ENCODE data around the gene POLR2A.

DNA sequence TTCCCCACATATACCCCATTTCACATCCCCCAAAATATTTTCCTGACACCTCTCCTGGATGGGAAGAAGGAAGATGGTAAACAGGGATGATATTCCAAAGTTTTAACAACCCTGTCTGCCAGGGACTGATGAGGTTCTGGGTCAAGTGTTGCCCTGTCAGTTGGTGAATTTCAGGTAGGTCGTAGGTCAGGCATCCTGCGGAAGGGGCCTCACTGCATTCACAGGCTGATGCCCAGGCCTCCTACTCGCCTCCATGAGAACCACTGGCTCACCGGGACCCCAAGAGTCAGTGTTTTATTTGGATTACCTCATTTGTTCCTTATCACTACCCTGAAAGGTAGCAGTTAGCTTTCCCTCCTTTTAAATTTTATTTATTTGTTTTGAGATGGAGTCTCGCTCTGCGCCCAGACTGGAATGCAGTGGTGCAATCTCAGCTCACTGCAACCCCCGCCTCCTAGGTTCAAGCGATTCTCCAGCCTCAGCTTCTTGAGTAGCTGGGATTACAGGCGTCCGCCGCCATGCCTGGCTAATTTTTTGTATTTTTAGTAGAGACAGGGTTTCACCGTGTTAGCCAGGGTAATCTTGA is 15.3 kb upstream of the POLR2A start:
- TF ChIP-seq, protein P1, sequence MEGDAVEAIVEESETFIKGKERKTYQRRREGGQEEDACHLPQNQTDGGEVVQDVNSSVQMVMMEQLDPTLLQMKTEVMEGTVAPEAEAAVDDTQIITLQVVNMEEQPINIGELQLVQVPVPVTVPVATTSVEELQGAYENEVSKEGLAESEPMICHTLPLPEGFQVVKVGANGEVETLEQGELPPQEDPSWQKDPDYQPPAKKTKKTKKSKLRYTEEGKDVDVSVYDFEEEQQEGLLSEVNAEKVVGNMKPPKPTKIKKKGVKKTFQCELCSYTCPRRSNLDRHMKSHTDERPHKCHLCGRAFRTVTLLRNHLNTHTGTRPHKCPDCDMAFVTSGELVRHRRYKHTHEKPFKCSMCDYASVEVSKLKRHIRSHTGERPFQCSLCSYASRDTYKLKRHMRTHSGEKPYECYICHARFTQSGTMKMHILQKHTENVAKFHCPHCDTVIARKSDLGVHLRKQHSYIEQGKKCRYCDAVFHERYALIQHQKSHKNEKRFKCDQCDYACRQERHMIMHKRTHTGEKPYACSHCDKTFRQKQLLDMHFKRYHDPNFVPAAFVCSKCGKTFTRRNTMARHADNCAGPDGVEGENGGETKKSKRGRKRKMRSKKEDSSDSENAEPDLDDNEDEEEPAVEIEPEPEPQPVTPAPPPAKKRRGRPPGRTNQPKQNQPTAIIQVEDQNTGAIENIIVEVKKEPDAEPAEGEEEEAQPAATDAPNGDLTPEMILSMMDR (IDR thresholded peaks at IDR 0.05) = no peak
- no peak for TF ChIP-seq POLR2A (IDR thresholded peaks at IDR 0.05)

Measured in Peyer's patch (tissue), 4 donors.